ENCODE measurements around the gene MC1R.
A peak's percentile ranks its signal among the peaks of the same experiment; 100 is the strongest.
"Not testable (repeated sequence)": the region's sequence is repeated elsewhere in the genome, so short reads cannot be mapped to it uniquely, and the experiment has no call there.

The MC1R gene

GRCh38 chr16:89914642-89915285 lies 3.9 kb upstream of the MC1R start:
- not testable (repeated sequence) for DNase-seq (ENCODE audit: low spot score)

GRCh38 chr16:89915303-89916232 lies 3.1 kb upstream of the MC1R start:
- no peak for DNase-seq (ENCODE audit: low spot score)

- peak; percentile 72 for DNase-seq (ENCODE audit: low spot score)
These were observed 749 bp upstream of the MC1R start for GRCh38 chr16:89917773-89918452.

GRCh38 chr16:89919535-89920406 lies 1.1 kb downstream of the MC1R start:
- no peak for DNase-seq (ENCODE audit: low spot score)

GRCh38 chr16:89920723-89921122 lies 2.1 kb downstream of the MC1R start:
- no peak for DNase-seq (ENCODE audit: low spot score)

- DNase-seq (ENCODE audit: low spot score), result no peak
These were observed 2.6 kb downstream of the MC1R start for GRCh38 chr16:89921131-89921701.

- DNase-seq (ENCODE audit: low spot score), result no peak
These were observed 3.2 kb downstream of the MC1R start for GRCh38 chr16:89921702-89922476.

- DNase-seq (ENCODE audit: low spot score), result no peak
These were observed 3.8 kb downstream of the MC1R start for GRCh38 chr16:89922477-89922883.

GRCh38 chr16:89922884-89923639 lies 4.4 kb downstream of the MC1R start, which contains the start of gene TUBB3:
Gene TUBB3 (plus strand): TSS chr16:89923342. CDS start chr16:89923402, 60 bp downstream.
- DNase-seq (ENCODE audit: low spot score), result no peak

GRCh38 chr16:89923640-89924296 lies 5.1 kb downstream of the MC1R start:
- no peak for DNase-seq (ENCODE audit: low spot score)

- no peak for DNase-seq (ENCODE audit: low spot score)
These were observed 5.7 kb downstream of the MC1R start for GRCh38 chr16:89924297-89924924.

GRCh38 chr16:89924925-89925307 lies 6.3 kb downstream of the MC1R start:
- no peak for DNase-seq (ENCODE audit: low spot score)

GRCh38 chr16:89925596-89926079 lies 7.0 kb downstream of the MC1R start:
- no peak for DNase-seq (ENCODE audit: low spot score)

GRCh38 chr16:89931305-89931896 lies 12.7 kb downstream of the MC1R start:
- no peak for DNase-seq (ENCODE audit: low spot score)

- no peak for DNase-seq (ENCODE audit: low spot score)
These were observed 13.3 kb downstream of the MC1R start for GRCh38 chr16:89931964-89932363.

GRCh38 chr16:89934019-89934418 lies 15.4 kb downstream of the MC1R start:
- not testable (repeated sequence) for DNase-seq (ENCODE audit: low spot score)

GRCh38 chr16:89934611-89935553 lies 16.2 kb downstream of the MC1R start:
- DNase-seq (ENCODE audit: low spot score), result no peak

Measured in CD4-positive, alpha-beta T cell treated with Interleukin-6 at 100 ng/mL for 8 hours (primary cell).